ENCODE data around the gene SCNN1A.

DNA sequence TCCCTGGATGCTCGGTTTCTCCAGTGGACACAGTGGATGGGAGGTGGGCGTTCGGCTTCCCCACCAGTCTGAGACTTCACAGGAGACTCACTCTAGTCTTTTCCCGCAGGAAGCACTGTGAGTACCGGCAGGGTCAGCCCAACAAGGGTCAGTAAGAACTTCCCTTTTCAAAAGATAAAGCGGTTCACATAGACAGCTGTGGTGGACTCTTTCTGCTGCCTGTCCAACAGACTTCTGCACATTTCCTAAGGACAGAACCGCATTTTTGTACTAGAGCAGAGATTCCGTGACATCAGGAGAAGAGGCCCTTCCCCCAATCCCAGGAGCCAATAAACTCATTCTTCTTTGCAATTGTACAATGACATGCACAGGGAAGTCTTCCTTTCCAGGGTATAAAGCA is 19.0 kb upstream of the SCNN1A start:
- TF ChIP-seq, protein P1, sequence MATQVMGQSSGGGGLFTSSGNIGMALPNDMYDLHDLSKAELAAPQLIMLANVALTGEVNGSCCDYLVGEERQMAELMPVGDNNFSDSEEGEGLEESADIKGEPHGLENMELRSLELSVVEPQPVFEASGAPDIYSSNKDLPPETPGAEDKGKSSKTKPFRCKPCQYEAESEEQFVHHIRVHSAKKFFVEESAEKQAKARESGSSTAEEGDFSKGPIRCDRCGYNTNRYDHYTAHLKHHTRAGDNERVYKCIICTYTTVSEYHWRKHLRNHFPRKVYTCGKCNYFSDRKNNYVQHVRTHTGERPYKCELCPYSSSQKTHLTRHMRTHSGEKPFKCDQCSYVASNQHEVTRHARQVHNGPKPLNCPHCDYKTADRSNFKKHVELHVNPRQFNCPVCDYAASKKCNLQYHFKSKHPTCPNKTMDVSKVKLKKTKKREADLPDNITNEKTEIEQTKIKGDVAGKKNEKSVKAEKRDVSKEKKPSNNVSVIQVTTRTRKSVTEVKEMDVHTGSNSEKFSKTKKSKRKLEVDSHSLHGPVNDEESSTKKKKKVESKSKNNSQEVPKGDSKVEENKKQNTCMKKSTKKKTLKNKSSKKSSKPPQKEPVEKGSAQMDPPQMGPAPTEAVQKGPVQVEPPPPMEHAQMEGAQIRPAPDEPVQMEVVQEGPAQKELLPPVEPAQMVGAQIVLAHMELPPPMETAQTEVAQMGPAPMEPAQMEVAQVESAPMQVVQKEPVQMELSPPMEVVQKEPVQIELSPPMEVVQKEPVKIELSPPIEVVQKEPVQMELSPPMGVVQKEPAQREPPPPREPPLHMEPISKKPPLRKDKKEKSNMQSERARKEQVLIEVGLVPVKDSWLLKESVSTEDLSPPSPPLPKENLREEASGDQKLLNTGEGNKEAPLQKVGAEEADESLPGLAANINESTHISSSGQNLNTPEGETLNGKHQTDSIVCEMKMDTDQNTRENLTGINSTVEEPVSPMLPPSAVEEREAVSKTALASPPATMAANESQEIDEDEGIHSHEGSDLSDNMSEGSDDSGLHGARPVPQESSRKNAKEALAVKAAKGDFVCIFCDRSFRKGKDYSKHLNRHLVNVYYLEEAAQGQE (IDR thresholded peaks at IDR 0.05; ENCODE audit: low read depth) = no peak
- no peak for TF ChIP-seq EZH2phosphoT487 (IDR thresholded peaks at IDR 0.05; ENCODE audit: borderline replicate concordance)
- no peak for TF ChIP-seq POLR2A (IDR thresholded peaks at IDR 0.05; ENCODE audit: borderline replicate concordance, extremely low read depth, insufficient read depth, insufficient read length)
- TF ChIP-seq, protein P2, sequence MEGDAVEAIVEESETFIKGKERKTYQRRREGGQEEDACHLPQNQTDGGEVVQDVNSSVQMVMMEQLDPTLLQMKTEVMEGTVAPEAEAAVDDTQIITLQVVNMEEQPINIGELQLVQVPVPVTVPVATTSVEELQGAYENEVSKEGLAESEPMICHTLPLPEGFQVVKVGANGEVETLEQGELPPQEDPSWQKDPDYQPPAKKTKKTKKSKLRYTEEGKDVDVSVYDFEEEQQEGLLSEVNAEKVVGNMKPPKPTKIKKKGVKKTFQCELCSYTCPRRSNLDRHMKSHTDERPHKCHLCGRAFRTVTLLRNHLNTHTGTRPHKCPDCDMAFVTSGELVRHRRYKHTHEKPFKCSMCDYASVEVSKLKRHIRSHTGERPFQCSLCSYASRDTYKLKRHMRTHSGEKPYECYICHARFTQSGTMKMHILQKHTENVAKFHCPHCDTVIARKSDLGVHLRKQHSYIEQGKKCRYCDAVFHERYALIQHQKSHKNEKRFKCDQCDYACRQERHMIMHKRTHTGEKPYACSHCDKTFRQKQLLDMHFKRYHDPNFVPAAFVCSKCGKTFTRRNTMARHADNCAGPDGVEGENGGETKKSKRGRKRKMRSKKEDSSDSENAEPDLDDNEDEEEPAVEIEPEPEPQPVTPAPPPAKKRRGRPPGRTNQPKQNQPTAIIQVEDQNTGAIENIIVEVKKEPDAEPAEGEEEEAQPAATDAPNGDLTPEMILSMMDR (IDR thresholded peaks at IDR 0.05 in 2 of 3, conservative IDR thresholded peaks at IDR 0.05 in 1 of 3; ENCODE audit: borderline replicate concordance in 1 of 3, insufficient read depth in 1 of 3, low read depth in 2 of 3, low read length in 2 of 3) = no peak
- TF ChIP-seq SP1 (IDR thresholded peaks at IDR 0.05; ENCODE audit: low read depth) = no peak
- no peak for TF ChIP-seq YY1 (IDR thresholded peaks at IDR 0.05; ENCODE audit: extremely low read depth, insufficient replicate concordance, low read depth, low read length)
- TF ChIP-seq SRF (IDR thresholded peaks at IDR 0.05; ENCODE audit: low read depth) = no peak
- TF ChIP-seq TCF7L2 (IDR thresholded peaks at IDR 0.05; ENCODE audit: borderline replicate concordance, extremely low read depth, insufficient read depth, insufficient read length) = no peak
